Spinal cord (tissue), 10 donors: Measurements from ENCODE around the gene NOL4L. TPM values are rescaled to one million over a fixed set of nuclear protein-coding genes. Genes with fewer than 3 reads are reported as not detected.
"Not testable (repeated sequence)": the region's sequence is repeated elsewhere in the genome, so short reads cannot be mapped to it uniquely, and the experiment has no call there.

Source experiments
- DNase-seq, 6 donors: peaks; one replicate each; pipeline versions ENCODE4 v3.0.0 to v3.0.0-alpha.2; 2013 to 2015; ENCODE audit warnings: low spot score in 6 of 6, low read depth in 4 of 6
- H3K27ac ChIP-seq: one replicate; pipeline ENCODE4 v1.5.1; 2013; ENCODE audit warnings: low read depth, low read length, control low read depth
- H3K27me3 ChIP-seq: one replicate; pipeline ENCODE4 v1.6.1; 2013; ENCODE audit warnings: low read length; ENCODE audit not compliant: control insufficient read depth, insufficient read depth
- H3K36me3 ChIP-seq: one replicate; pipeline ENCODE4 v1.6.1; 2013; ENCODE audit warnings: low read length; ENCODE audit not compliant: control insufficient read depth, insufficient read depth
- H3K4me1 ChIP-seq: one replicate; pipeline ENCODE4 v1.6.1; 2013; ENCODE audit warnings: low read length; ENCODE audit not compliant: control insufficient read depth, insufficient read depth
- H3K4me3 ChIP-seq: one replicate; pipeline ENCODE4 v1.5.1; 2013; ENCODE audit warnings: low read depth, low read length, control low read depth
- H3K9me3 ChIP-seq: one replicate; pipeline ENCODE4 v1.6.1; 2013; ENCODE audit warnings: low read length; ENCODE audit not compliant: control insufficient read depth, insufficient read depth
- WGBS: methylation state at CpG from one replicate; pipeline ENCODE4 v1.1.5; 2013; ENCODE audit warnings: missing lambda C conversion rate; ENCODE audit not compliant: insufficient coverage; 5-methylcytosine and 5-hydroxymethylcytosine counted together
- polyA plus RNA-seq, 2 donors: library from polyadenylated mRNA; unstranded; fragments of 120-200 nt; gene quantifications; one replicate each; pipeline ENCODE4 v1.2.1, GENCODE V29; 2013; ENCODE audit not compliant: insufficient read length in 2 of 2
- total RNA-seq, 2 donors: library from RNA; depleted of rRNA in 1 of 2; stranded (reverse); fragments of 120-200 nt in 1 of 2; fragments of >200 nt in 1 of 2; gene quantifications; one replicate each; pipeline versions ENCODE4 v1.2.3 to v1.2.4, GENCODE V29; 2013 to 2014
- donor health status: healthy.

Gene NOL4L
- total and polyA plus RNA-seq, 4 donors: 13.3 to 67.6 (median 44.5) TPM

DNA sequence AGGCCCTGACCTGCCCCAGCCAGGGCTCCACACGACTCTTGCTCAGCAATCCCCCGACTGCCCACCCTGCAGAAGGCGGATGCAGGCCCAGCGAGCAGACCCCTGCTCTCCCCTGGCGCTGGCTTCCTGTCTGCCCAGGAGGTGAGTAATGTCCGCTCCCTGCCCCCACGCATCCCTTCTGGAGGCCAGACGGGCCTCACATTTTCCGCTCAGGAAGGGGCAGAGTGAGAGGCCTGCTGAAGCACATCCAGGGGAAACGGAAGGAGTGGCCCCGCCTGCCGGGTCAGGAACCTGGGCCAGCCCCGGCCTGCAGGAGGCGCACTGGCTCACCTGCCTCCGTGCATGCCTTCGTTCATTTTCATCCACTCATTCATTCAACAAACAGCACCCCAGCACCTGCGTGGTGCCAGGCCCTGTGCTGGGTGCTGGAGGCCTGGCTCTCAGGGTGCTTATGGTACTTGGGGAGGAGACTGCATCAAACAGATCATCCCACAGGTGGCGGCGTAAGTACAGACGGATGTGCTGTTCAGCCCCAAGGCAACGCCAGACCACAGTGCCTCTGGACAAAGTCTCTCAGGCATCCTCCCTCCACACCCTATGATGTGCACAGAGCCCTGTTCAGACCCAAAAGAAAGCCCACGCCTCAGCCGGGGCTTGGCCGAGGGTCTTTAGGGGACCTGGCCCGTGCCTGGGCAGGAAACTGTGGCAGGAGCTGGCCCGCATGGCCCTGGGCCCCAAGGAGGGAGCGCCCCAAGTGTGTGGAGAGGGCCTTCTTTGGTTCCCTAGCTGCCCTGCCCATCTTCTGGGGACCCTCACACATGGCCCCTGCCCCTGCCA, 114.9 kb downstream of the NOL4L start:
- 61% methylated on average over 24 of the region's 27 CpGs for WGBS
- peak overlapping the region; percentile 61 for H3K27ac ChIP-seq
- DNase-seq: peak in 1 of 6 donors; percentile 48
- no peaks in the 10 kb centered on the region for H3K9me3 ChIP-seq
- H3K4me3 ChIP-seq: no peak overlapping the region
- H3K27me3 ChIP-seq: no peaks in the 10 kb centered on the region
- H3K36me3 ChIP-seq: peaks cover 91% of the 10 kb centered on the region
- peaks cover 99% of the 10 kb centered on the region for H3K4me1 ChIP-seq

GRCh38 chr20:32468860-32469259, 116.3 kb downstream of the NOL4L start:
- Histone ChIP-seq H3K27me3 (no peaks in the 10 kb centered on the region), H3K36me3 (peaks cover 87% of the 10 kb centered on the region), H3K4me3 (no peak overlapping the region), H3K9me3 (no peaks in the 10 kb centered on the region), H3K4me1 (peaks cover 99% of the 10 kb centered on the region), H3K27ac (peak overlapping the region; percentile 16)
- no peak for DNase-seq
- 80% methylated on average over 5 of the region's 7 CpGs for WGBS

DNA sequence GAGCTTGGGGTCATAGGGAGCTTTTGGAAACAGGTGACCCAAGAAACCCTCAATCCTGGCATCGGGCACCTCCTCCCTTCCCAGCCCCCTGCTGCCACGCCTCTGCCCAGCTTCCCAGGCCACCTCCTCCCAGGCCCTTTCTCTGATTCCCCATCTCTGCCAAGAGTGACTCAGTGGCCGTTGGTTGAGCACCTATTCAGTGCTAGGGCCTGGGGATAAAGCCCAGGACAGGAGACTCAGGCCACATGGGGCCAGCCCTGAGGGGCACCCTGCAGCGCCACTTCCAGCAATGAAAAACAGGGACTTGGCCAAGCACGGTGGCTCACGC, 116.9 kb downstream of the NOL4L start:
- Histone ChIP-seq H3K9me3 (no peaks in the 10 kb centered on the region), H3K27ac (no peak overlapping the region), H3K4me3 (no peak overlapping the region), H3K4me1 (peaks cover 99% of the 10 kb centered on the region), H3K27me3 (no peaks in the 10 kb centered on the region), H3K36me3 (peaks cover 86% of the 10 kb centered on the region)
- WGBS: 88% methylated on average over 6 of the region's 6 CpGs
- DNase-seq: no peak

DNA sequence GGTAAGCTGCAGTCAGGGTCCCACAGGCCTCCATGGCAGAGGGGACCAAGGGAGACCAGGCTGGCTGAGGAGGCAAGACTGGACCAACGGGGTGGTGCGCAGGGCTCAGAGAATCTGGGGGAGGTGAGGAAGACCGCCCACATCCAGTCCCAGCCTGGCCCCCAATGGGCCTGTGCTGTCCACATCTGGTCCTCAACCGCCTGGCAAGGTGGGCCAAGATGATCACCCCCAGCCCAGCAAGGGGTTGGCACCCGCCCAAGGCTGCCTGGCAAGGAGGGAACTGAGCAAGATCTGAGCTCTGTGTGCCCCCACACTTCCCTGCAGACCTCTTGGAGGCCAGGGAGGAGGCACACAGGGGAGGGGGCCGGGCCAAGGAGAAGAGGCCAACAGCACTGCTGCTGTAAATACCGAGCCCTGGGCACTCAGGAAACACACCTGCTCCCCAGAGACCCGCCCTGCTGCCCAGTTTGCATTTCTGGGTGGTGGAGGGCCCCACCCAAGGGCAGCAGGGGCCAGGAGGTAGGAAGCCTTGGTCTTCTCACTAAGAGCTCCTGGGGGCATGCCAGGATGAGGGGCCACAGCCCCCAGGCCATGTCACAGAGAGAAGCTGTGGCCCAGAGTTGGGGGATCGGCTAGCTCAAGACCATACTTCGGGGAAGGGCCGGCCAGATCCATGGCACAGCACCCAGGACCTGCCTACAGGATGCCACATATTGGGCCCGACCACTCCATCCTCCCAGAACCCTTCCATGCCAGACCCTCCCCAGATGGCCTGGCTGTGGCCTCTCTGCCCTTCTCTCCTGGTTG, 117.4 kb downstream of the NOL4L start:
- WGBS: 75% methylated on average over 12 of the region's 12 CpGs
- H3K9me3 ChIP-seq: no peaks in the 10 kb centered on the region
- H3K27me3 ChIP-seq: no peaks in the 10 kb centered on the region
- H3K36me3 ChIP-seq: peaks cover 85% of the 10 kb centered on the region
- peaks cover 99% of the 10 kb centered on the region for H3K4me1 ChIP-seq
- peak overlapping the region; percentile 40 for H3K27ac ChIP-seq
- no peak for DNase-seq
- H3K4me3 ChIP-seq: no peak overlapping the region

- H3K4me1 ChIP-seq: peaks cover 99% of the 10 kb centered on the region
- no peak overlapping the region for H3K4me3 ChIP-seq
- H3K27ac ChIP-seq: peak overlapping the region; percentile 79
- H3K36me3 ChIP-seq: peaks cover 84% of the 10 kb centered on the region
- DNase-seq: no peak
- H3K9me3 ChIP-seq: no peaks in the 10 kb centered on the region
- 70% methylated on average over 15 of the region's 16 CpGs for WGBS
- no peaks in the 10 kb centered on the region for H3K27me3 ChIP-seq
These were observed 118.2 kb downstream of the NOL4L start for GRCh38 chr20:32466739-32467505.

DNA sequence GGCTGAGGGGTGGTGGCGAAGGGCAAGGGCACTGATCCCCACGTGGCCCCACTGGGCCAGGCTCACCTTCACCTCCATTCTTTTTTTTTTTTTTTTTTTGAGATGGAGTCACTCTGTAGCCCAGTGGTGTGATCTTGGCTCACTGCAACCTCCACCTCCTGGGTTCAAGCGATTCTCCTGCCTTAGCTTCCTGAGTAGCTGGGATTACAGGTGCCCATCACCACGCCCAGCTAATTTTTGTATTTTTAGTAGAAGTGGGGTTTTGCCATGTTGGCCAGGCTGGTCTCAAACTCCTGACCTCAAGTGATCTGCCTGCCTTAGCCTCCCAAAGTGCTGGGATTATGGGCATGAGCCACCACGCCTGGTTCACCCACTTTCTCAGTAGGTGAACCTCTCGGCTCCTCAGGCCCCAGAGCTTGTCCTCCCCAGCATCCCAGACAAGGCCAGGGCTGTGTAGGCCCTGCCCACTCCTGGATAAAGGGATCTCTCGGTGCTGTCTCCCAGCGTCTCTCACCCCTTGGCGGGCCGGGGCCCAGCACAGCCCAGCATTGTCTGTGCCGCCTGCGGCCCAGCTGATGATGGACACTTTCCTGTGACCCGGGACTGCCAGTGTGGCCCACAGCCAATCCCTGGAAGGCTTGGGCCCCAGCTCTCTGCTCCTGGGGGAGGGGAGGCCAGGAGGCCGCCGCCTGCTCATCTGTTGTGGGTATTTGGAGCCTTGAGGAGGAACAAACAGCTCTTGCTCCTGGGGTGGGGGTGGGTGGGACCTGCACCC, 119.0 kb downstream of the NOL4L start:
- Histone ChIP-seq H3K4me1 (peaks cover 96% of the 10 kb centered on the region), H3K36me3 (peaks cover 80% of the 10 kb centered on the region), H3K27ac (peak overlapping the region; percentile 92)
- not testable (repeated sequence) for H3K4me3 ChIP-seq, H3K9me3 ChIP-seq, H3K27me3 ChIP-seq
- DNase-seq: peak in 2 of 6 donors; percentile 53 to 71
- WGBS: 36% methylated on average over 11 of the region's 15 CpGs

DNA sequence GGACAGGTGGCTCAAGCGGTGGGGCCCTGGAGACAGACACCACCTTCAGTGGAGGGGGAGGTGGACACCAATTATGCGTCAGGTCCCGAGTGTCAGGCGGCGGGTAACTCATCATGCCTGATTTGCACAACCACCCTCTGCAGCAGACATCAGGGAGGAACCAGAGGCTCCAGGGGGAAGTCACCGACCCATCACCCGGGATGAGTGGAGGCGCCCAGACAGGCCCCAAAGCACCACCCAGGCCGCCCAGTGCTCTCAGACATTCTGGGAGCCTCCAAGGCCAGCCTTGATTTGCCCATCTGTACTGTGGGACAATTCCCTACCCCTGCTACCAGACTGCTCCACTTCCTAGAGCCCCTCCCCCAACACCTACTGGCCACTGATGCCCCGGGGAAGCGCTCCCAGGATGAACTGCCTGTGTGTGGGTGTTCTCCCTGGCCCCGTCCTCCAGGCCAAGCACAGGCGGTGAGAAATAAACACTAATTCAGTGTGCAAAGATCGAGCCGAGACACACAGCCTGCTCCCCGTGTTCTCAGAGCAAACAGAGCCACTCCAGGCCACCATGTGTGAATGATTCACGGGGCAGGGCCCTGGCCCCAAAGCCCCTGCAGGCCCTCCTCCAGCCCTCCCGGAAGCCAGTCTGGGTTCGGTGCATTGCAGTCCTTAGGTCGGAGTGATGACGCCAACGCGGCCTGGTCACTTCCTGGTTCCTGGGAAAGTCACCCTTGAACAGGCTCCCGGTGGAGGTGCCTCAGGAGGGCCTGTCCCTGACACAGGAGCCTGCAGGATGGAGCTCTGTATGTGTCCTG, 119.8 kb downstream of the NOL4L start:
- Histone ChIP-seq H3K9me3 (no peaks in the 10 kb centered on the region), H3K4me3 (no peak overlapping the region), H3K27me3 (no peaks in the 10 kb centered on the region), H3K36me3 (peaks cover 80% of the 10 kb centered on the region), H3K4me1 (peaks cover 96% of the 10 kb centered on the region), H3K27ac (peak overlapping the region; percentile 92)
- no peak for DNase-seq
- WGBS: 68% methylated on average over 20 of the region's 24 CpGs

- no peaks in the 10 kb centered on the region for H3K9me3 ChIP-seq
- 65% methylated on average over 15 of the region's 20 CpGs for WGBS
- H3K27me3 ChIP-seq: no peaks in the 10 kb centered on the region
- H3K4me1 ChIP-seq: peaks cover 91% of the 10 kb centered on the region
- peak overlapping the region; percentile 92 for H3K27ac ChIP-seq
- DNase-seq: no peak
- no peak overlapping the region for H3K4me3 ChIP-seq
- peaks cover 76% of the 10 kb centered on the region for H3K36me3 ChIP-seq
These were observed 120.6 kb downstream of the NOL4L start for GRCh38 chr20:32464401-32465091.
